HepG2 (cell line): ENCODE results near the gene FRMD4A. TPM values are rescaled to one million over a fixed set of nuclear protein-coding genes. Genes with fewer than 3 reads are reported as not detected.

Experiments
- ATAC-seq: fragments of 200-7000 bp; cut with Tn5 transposase; 3 replicates; pipeline ENCODE4 v1.9.1; 2020; ENCODE audit warnings: mild to moderate bottlenecking, moderate library complexity
- BruUV-seq: library from RNA; stranded (reverse); fragments of 400-500 nt; replicated peaks from 2 replicates; lab custom pipeline; 2021; lab: Mats Ljungman, UMichigan
- CTCF ChIA-PET: fragments of 300-600 bp; formaldehyde crosslinking; extraction: SDS; loops from one replicate; lab custom pipeline; 2021; ENCODE audit warnings: low total read pairs, inconsistent platforms, low intra/inter-chr PET ratio; lab: Yijun Ruan, JAX
- POLR2A ChIA-PET: fragments of 350-600 bp; sonication (Branson Sonifier 250); formaldehyde crosslinking; loops from one replicate; lab custom pipeline; 2020; ENCODE audit warnings: antibody characterized with exemption, inconsistent platforms; lab: Yijun Ruan, JAX
- DNase-seq: peaks from one replicate; pipeline ENCODE4 v3.0.0-alpha.2; 2015; ENCODE audit warnings: low spot score
- FAIRE-seq: peaks from 3 replicates; lab custom pipeline; 2011; peaks lifted over from hg19 to GRCh38; lab: Jason Lieb, UNC
- H2AFZ ChIP-seq: one replicate; pipeline ENCODE4 v1.6.1; 2011; ENCODE audit warnings: low read length, inconsistent platforms
- H3K27ac ChIP-seq: fragments of 300-600 bp; 3 replicates; pipeline ENCODE4 v1.8.0; 2011; ENCODE audit warnings: mixed run types, mild to moderate bottlenecking, mixed read lengths, low read length, inconsistent platforms; ENCODE audit not compliant: insufficient read depth; ENCODE audit errors: extremely low read length
- H3K27me3 ChIP-seq, 2 experiments: fragments of 200-600 bp in 1 of 2; 2 replicates in 1 of 2; 3 replicates in 1 of 2; pipeline versions ENCODE4 v1.6.0 to v1.8.0; 2011; ENCODE audit warnings: low read length in 2 of 2, mild to moderate bottlenecking in 2 of 2, moderate library complexity in 2 of 2, inconsistent platforms in 1 of 2; ENCODE audit not compliant: insufficient read depth in 2 of 2, control insufficient read depth in 1 of 2
- H3K36me3 ChIP-seq, 2 experiments: fragments of 200-600 bp in 1 of 2; replicated peaks in 1 of 2; 2 replicates in 1 of 2; 3 replicates in 1 of 2; pipeline versions ENCODE4 v1.5.1 to v1.8.0; 2011; ENCODE audit warnings: low read length in 2 of 2, inconsistent platforms in 1 of 2; ENCODE audit not compliant: insufficient read depth in 2 of 2, control insufficient read depth in 1 of 2
- H3K4me1 ChIP-seq: 2 replicates; pipeline ENCODE4 v1.5.1; 2012; ENCODE audit warnings: low read length, inconsistent platforms; ENCODE audit not compliant: insufficient read depth
- H3K4me2 ChIP-seq: 2 replicates; pipeline ENCODE4 v1.6.0; 2011; ENCODE audit warnings: low read depth, low read length, inconsistent platforms
- H3K4me3 ChIP-seq, 3 experiments: fragments of 200-600 bp in 1 of 3; sonication (generic), shearing (Covaris generic) in 1 of 3; replicated peaks in 1 of 3; 2 replicates each; pipeline ENCODE4 v1.5.1; 2011 to 2016; ENCODE audit warnings: low read length in 3 of 3, inconsistent platforms in 2 of 3, low read depth in 2 of 3, mild to moderate bottlenecking in 2 of 3, control low read depth in 1 of 3, mixed read lengths in 1 of 3; ENCODE audit not compliant: insufficient read depth in 1 of 3
- H3K79me2 ChIP-seq: one replicate; pipeline ENCODE4 v1.6.1; 2011; ENCODE audit warnings: low read length, inconsistent platforms; ENCODE audit not compliant: insufficient read depth
- H3K9ac ChIP-seq: 2 replicates; pipeline ENCODE4 v1.6.0; 2011; ENCODE audit warnings: mild to moderate bottlenecking, low read depth, low read length, inconsistent platforms; ENCODE audit not compliant: insufficient read depth
- H3K9me3 ChIP-seq: 2 replicates; pipeline ENCODE4 v1.5.1; 2012; ENCODE audit warnings: mild to moderate bottlenecking, low read length
- H4K20me1 ChIP-seq: 2 replicates; pipeline ENCODE4 v1.6.0; 2011; ENCODE audit warnings: inconsistent platforms, mild to moderate bottlenecking, low read length, moderate library complexity; ENCODE audit not compliant: insufficient read depth
- CREB1 ChIP-seq, 2 experiments: fragments of 450-650 bp in 1 of 2; IDR thresholded peaks; 2 replicates each; pipeline ENCODE4 v1.6.1; 2016 to 2017; ENCODE audit warnings: control low read depth in 1 of 2, mild to moderate bottlenecking in 1 of 2, missing compliant biosample characterization in 1 of 2, missing genetic modification characterization in 1 of 2
- HIC2 ChIP-seq: sonication (generic); formaldehyde crosslinking; IDR thresholded peaks from 2 replicates; pipeline ENCODE4 v1.9.0; 2022; ENCODE audit warnings: low read depth, missing genetic modification reagents
- KMT2A ChIP-seq: sonication (generic); formaldehyde crosslinking; IDR thresholded peaks from 2 replicates; pipeline ENCODE4 v1.4.0; 2020; ENCODE audit warnings: missing genetic modification reagents
- MAFF ChIP-seq: IDR thresholded peaks from 2 replicates; pipeline ENCODE4 v1.6.1; 2011; ENCODE audit warnings: low read depth, low read length, improper control_type of control experiment
- MAFK ChIP-seq, 2 experiments: IDR thresholded peaks in 1 of 2; conservative IDR thresholded peaks in 1 of 2; 2 replicates each; pipeline ENCODE4 v1.6.1; 2011; ENCODE audit warnings: improper control_type of control experiment in 2 of 2, low read length in 2 of 2
- PAWR ChIP-seq: sonication (generic); formaldehyde crosslinking; IDR thresholded peaks from 2 replicates; pipeline ENCODE4 v1.4.0; 2020; ENCODE audit warnings: missing genetic modification reagents, mild to moderate bottlenecking, borderline replicate concordance
- U2AF2 ChIP-seq: fragments of 200-400 bp; formaldehyde crosslinking; IDR thresholded peaks from 2 replicates; pipeline ENCODE4 v1.6.1; 2017; ENCODE audit warnings: low read depth, mild to moderate bottlenecking, low read length
- ZNF629 ChIP-seq: sonication (generic); formaldehyde crosslinking; conservative IDR thresholded peaks from 2 replicates; pipeline ENCODE4 v1.5.0; 2020; ENCODE audit warnings: missing genetic modification reagents
- ZNF777 ChIP-seq: sonication (generic); formaldehyde crosslinking; IDR thresholded peaks from 2 replicates; pipeline ENCODE4 v1.4.0; 2020; ENCODE audit warnings: missing genetic modification reagents
- WGBS: methylation state at CpG from one replicate; pipeline ENCODE4 v1.1.6; 2017; ENCODE audit warnings: low lambda C conversion rate; 5-methylcytosine and 5-hydroxymethylcytosine counted together
- in situ Hi-C: cut with HindIII; loops from 2 replicates; pipeline ENCODE4 v1.10.0; 2017; ENCODE audit warnings: low pct_unique_long_range_greater_than_20kb; ENCODE audit not compliant: extremely low pct_ligation_motif_present
- intact Hi-C: fragments of 100-400 bp; cut with micrococcal nuclease; formaldehyde crosslinking; loops from one replicate; pipeline ENCODE4 v1.10.0; 2022; ENCODE audit not compliant: unreplicated experiment
- polyA plus RNA-seq, 8 experiments: library from polyadenylated mRNA; depleted of rRNA in 3 of 8; stranded (reverse) in 7 of 8; unstranded in 1 of 8; fragments of >200 nt; fragmentation: Illumina TruSeq in 4 of 8; extraction: Trizol in 4 of 8; gene quantifications; 2 replicates each; pipeline versions ENCODE4 v1.2.1 to v1.2.3, GENCODE V29; 2011 to 2016; ENCODE audit warnings: low read depth in 4 of 8, missing spikeins in 1 of 8, mixed read lengths in 1 of 8; ENCODE audit not compliant: insufficient read depth in 1 of 8
- total RNA-seq, 5 experiments: library from RNA; depleted of rRNA; stranded (reverse); fragments of >200 nt; fragmentation: Illumina TruSeq; extraction: Trizol; gene quantifications; 2 replicates each; pipeline ENCODE4 v1.2.3, GENCODE V29; 2016; ENCODE audit warnings: low read depth in 1 of 5

Gene FRMD4A
- total and polyA plus RNA-seq, 2 of the 13 experiments (the other 11 are each of a cell fraction or from before 2014, with no cell fraction given): 0.09 to 0.26 TPM

- ChIA-PET POLR2A (no interaction called here), CTCF (no interaction called here)
- 57% methylated on average over 4 of the region's 4 CpGs for WGBS
- Histone ChIP-seq H3K9ac (no peak overlapping the region), H3K27ac (no peak overlapping the region), H3K4me2 (no peak overlapping the region), H3K4me1 (peaks cover 10% of the 10 kb centered on the region), H3K4me3 (no peak overlapping the region), H3K36me3 (no peaks in the 10 kb centered on the region), H4K20me1 (no peaks in the 10 kb centered on the region), H3K79me2 (no peaks in the 10 kb centered on the region), H3K9me3 (no peaks in the 10 kb centered on the region), H3K27me3 (no peaks in the 10 kb centered on the region), H2AFZ (no peak overlapping the region)
- ATAC-seq: no peak
- TF ChIP-seq HIC2: no peak
- peak; percentile 45; the same call in 1 of the 2 replicates for TF ChIP-seq CREB1 (IDR thresholded peaks at IDR 0.05)
- no peak for TF ChIP-seq CREB1 (CRISPR knock-in tag; IDR thresholded peaks at IDR 0.05)
- TF ChIP-seq PAWR (CRISPR knock-in tag): no peak
- peak; percentile 86 to 94 for TF ChIP-seq MAFK (conservative IDR thresholded peaks at IDR 0.05 in 1 of 2, IDR thresholded peaks at IDR 0.05 in 1 of 2; ENCODE audit: low read length in 2 of 2)
- no peak for TF ChIP-seq KMT2A (CRISPR knock-in tag)
- TF ChIP-seq MAFF: peak; percentile 86
- no peak for TF ChIP-seq ZNF777 (CRISPR knock-in tag)
- TF ChIP-seq ZNF629 (CRISPR knock-in tag): peak; percentile 76
- TF ChIP-seq U2AF2: no peak
- in situ Hi-C loops (no loop called here), intact Hi-C loops (no loop called here)
- no TSS peak for BruUV-seq
- FAIRE-seq: no peak
- DNase-seq: no peak
Observed at GRCh38 chr10:13916384-13916947, 414.3 kb downstream of the FRMD4A start.
